Vagina (tissue), 2 donors: ENCODE results near the gene PKN3.

Experiments
- CTCF ChIP-seq, 3 experiments: fragments of 450-650 bp in 2 of 3; fragments of 200-600 bp in 1 of 3; sonication (generic) in 1 of 3; IDR thresholded peaks; one replicate each; pipeline ENCODE4 v1.5.1; 2017 to 2019; ENCODE audit warnings: antibody characterized with exemption in 3 of 3, mild to moderate bottlenecking in 2 of 3, moderate library complexity in 2 of 3
- POLR2A ChIP-seq, 2 donors: fragments of 450-650 bp; IDR thresholded peaks; one replicate each; pipeline ENCODE4 v1.6.1; 2017; ENCODE audit warnings: antibody characterized with exemption in 2 of 2, mild to moderate bottlenecking in 2 of 2, moderate library complexity in 2 of 2

GRCh38 chr9:128733256-128733655 lies 31.0 kb downstream of the PKN3 start:
- TF ChIP-seq CTCF (IDR thresholded peaks at IDR 0.05) (peak in 1 of 3 experiments; percentile 38), POLR2A (IDR thresholded peaks at IDR 0.05) (no peak)
